GM23248 (cell line): ENCODE data around the gene GDPGP1. TPM values are rescaled to one million over a fixed set of nuclear protein-coding genes. Genes with fewer than 3 reads are reported as not detected.

ENCODE experiments used
- DNase-seq: peaks from one replicate; pipeline ENCODE4 v3.0.0-alpha.2; 2015
- H2AFZ ChIP-seq: fragments of 200-600 bp; sonication (generic); 2 replicates; pipeline ENCODE4 v1.6.1; 2016; ENCODE audit warnings: antibody characterized with exemption
- H3F3A ChIP-seq: fragments of 200-600 bp; sonication (generic); 2 replicates; pipeline ENCODE4 v1.6.1; 2016; ENCODE audit warnings: mild to moderate bottlenecking, antibody characterized with exemption, mixed run types; ENCODE audit not compliant: insufficient read depth
- H3K27ac ChIP-seq: fragments of 200-600 bp; sonication (generic); 2 replicates; pipeline ENCODE4 v1.5.1; 2016; ENCODE audit warnings: mild to moderate bottlenecking
- H3K27me3 ChIP-seq: fragments of 200-600 bp; sonication (generic); replicated peaks from 2 replicates; pipeline ENCODE4 v1.6.1; 2016; ENCODE audit warnings: mild to moderate bottlenecking; ENCODE audit not compliant: insufficient read depth
- H3K36me3 ChIP-seq: fragments of 200-600 bp; sonication (generic); 2 replicates; pipeline ENCODE4 v1.6.1; 2016; ENCODE audit warnings: low read depth, mild to moderate bottlenecking
- H3K4me1 ChIP-seq: fragments of 200-600 bp; sonication (generic); 2 replicates; pipeline ENCODE4 v1.6.1; 2016; ENCODE audit warnings: mild to moderate bottlenecking; ENCODE audit not compliant: insufficient read depth
- H3K4me2 ChIP-seq: fragments of 200-600 bp; sonication (generic); one replicate; pipeline ENCODE4 v1.6.1; 2016; ENCODE audit warnings: mild to moderate bottlenecking; ENCODE audit not compliant: unreplicated experiment
- H3K4me3 ChIP-seq: fragments of 200-600 bp; sonication (generic); 2 replicates; pipeline ENCODE4 v1.5.1; 2016; ENCODE audit warnings: mild to moderate bottlenecking
- H3K79me2 ChIP-seq: fragments of 200-600 bp; sonication (generic); 2 replicates; pipeline ENCODE4 v1.6.1; 2016; ENCODE audit warnings: mild to moderate bottlenecking; ENCODE audit not compliant: insufficient read depth
- H3K9ac ChIP-seq: fragments of 200-600 bp; sonication (generic); 2 replicates; pipeline ENCODE4 v1.6.1; 2016; ENCODE audit warnings: mild to moderate bottlenecking
- H3K9me2 ChIP-seq: fragments of 200-600 bp; sonication (generic); 2 replicates; pipeline ENCODE4 v1.6.1; 2016; ENCODE audit warnings: mixed run types, mild to moderate bottlenecking, moderate library complexity; ENCODE audit not compliant: insufficient read depth
- H3K9me3 ChIP-seq: fragments of 200-600 bp; sonication (generic); one replicate; pipeline ENCODE4 v1.6.1; 2017; ENCODE audit warnings: low read depth
- H4K20me1 ChIP-seq: fragments of 200-600 bp; sonication (generic); 2 replicates; pipeline ENCODE4 v1.6.0; 2016; ENCODE audit not compliant: insufficient read depth
- EZH2 ChIP-seq: fragments of 200-600 bp; sonication (generic); IDR thresholded peaks from 2 replicates; pipeline ENCODE4 v1.6.1; 2018; ENCODE audit warnings: antibody characterized with exemption, mild to moderate bottlenecking; ENCODE audit not compliant: insufficient read depth, poor library complexity, severe bottlenecking
- EZH2phosphoT487 ChIP-seq: fragments of 200-600 bp; sonication (generic); IDR thresholded peaks from 2 replicates; pipeline ENCODE4 v1.6.1; 2018; ENCODE audit warnings: antibody characterized with exemption, moderate library complexity, mild to moderate bottlenecking, low read depth; ENCODE audit not compliant: insufficient read depth
- WGBS, 2 experiments: methylation state at CpG; one replicate each; pipeline ENCODE4 v1.1.6; 2015 to 2017; ENCODE audit warnings: low lambda C conversion rate in 2 of 2, low coverage in 1 of 2; ENCODE audit errors: missing lambda C conversion rate in 2 of 2; 5-methylcytosine and 5-hydroxymethylcytosine counted together
- in situ Hi-C: fragments of 300-500 bp; cut with MboI; formaldehyde crosslinking; loops from 2 replicates; pipeline ENCODE4 v1.15.0; 2020
- polyA plus RNA-seq: library from polyadenylated mRNA; unstranded; fragments of >200 nt; fragmentation: Nextera tagmentation; extraction: Ambion mirVana; gene quantifications from 2 replicates; pipeline ENCODE4 v1.2.1, GENCODE V29; 2016
- small RNA-seq: library from RNA; depleted of rRNA; stranded (forward); fragments of <200 nt; gene quantifications from one replicate; pipeline ENCODE3, GENCODE V24; 2014; ENCODE audit warnings: low read depth, low replicate concordance
- total RNA-seq: library from RNA; depleted of rRNA; stranded (reverse); fragments of >200 nt; shearing (Covaris generic); gene quantifications from 2 replicates; pipeline ENCODE4 v1.2.3, GENCODE V29; 2014; rRNA removed

Gene GDPGP1
- total and polyA plus RNA-seq, 2 experiments from 2014 or later = 1.3 to 9.0 TPM

- Histone ChIP-seq H3K27ac (no peak overlapping the region), H3K9ac (no peak overlapping the region), H3F3A (no peaks in the 10 kb centered on the region), H3K4me1 (no peaks in the 10 kb centered on the region), H3K36me3 (no peaks in the 10 kb centered on the region), H3K27me3 (no peaks in the 10 kb centered on the region), H3K9me2 (no peaks in the 10 kb centered on the region), H3K4me2 (no peak overlapping the region), H4K20me1 (no peaks in the 10 kb centered on the region), H2AFZ (no peak overlapping the region), H3K79me2 (no peaks in the 10 kb centered on the region), H3K9me3 (no peaks in the 10 kb centered on the region), H3K4me3 (no peak overlapping the region)
- WGBS, 2 experiments = 76 to 96% methylated on average over 5 to 6 of the region's 6 CpGs
- no peak for TF ChIP-seq EZH2phosphoT487
- TF ChIP-seq EZH2 = no peak
- in situ Hi-C loops = no loop called here
- DNase-seq = no peak
Measured at GRCh38 chr15:90294159-90294558, 60.1 kb downstream of the GDPGP1 start.

- Histone ChIP-seq H3K27me3 (no peaks in the 10 kb centered on the region), H3K9me3 (no peaks in the 10 kb centered on the region), H3K9ac (no peak overlapping the region), H3K79me2 (no peaks in the 10 kb centered on the region), H3K4me3 (no peak overlapping the region), H3K4me1 (no peaks in the 10 kb centered on the region), H2AFZ (no peak overlapping the region), H3K36me3 (no peaks in the 10 kb centered on the region), H3K4me2 (no peak overlapping the region), H4K20me1 (no peaks in the 10 kb centered on the region), H3F3A (no peaks in the 10 kb centered on the region), H3K27ac (no peak overlapping the region), H3K9me2 (no peaks in the 10 kb centered on the region)
- no peak for TF ChIP-seq EZH2phosphoT487
- no peak for TF ChIP-seq EZH2
- in situ Hi-C loops = no loop called here
- peak; percentile 6 for DNase-seq
- WGBS, 2 experiments = 56 to 59% methylated on average over 7 to 16 of the region's 16 CpGs
Measured at GRCh38 chr15:90294601-90295269, 60.7 kb downstream of the GDPGP1 start.

GRCh38 chr15:90295270-90295648, 61.2 kb downstream of the GDPGP1 start:
- WGBS, 2 experiments = 55 to 67% methylated on average over 8 to 10 of the region's 10 CpGs
- H3K4me3 ChIP-seq = no peak overlapping the region
- H2AFZ ChIP-seq = no peak overlapping the region
- H3K9me3 ChIP-seq = no peaks in the 10 kb centered on the region
- no peak overlapping the region for H3K27ac ChIP-seq
- H3K36me3 ChIP-seq = no peaks in the 10 kb centered on the region
- H3K4me2 ChIP-seq = no peak overlapping the region
- TF ChIP-seq EZH2 (no peak), EZH2phosphoT487 (no peak)
- in situ Hi-C loops = no loop called here
- no peaks in the 10 kb centered on the region for H3K9me2 ChIP-seq
- H3K4me1 ChIP-seq = no peaks in the 10 kb centered on the region
- H3K27me3 ChIP-seq = no peaks in the 10 kb centered on the region
- DNase-seq = no peak
- no peaks in the 10 kb centered on the region for H3K79me2 ChIP-seq
- no peak overlapping the region for H3K9ac ChIP-seq
- H3F3A ChIP-seq = no peaks in the 10 kb centered on the region
- H4K20me1 ChIP-seq = no peaks in the 10 kb centered on the region

Small RNA genes within 50 kb of the gene (small RNA-seq; reads per million reads assigned to genes)
- gene AC091167.3 (not detected), gene RN7SL736P (not detected)

Other genes starting within 250 kb of the GDPGP1 start
- gene ZNF710, start 232.9 kb upstream of the GDPGP1 start, total RNA-seq = 12.0 and 18.2 TPM in 2 replicates
- gene ZNF710, start 232.9 kb upstream of the GDPGP1 start, polyA plus RNA-seq = 2.8 and 2.9 TPM in 2 replicates
- 58.3 and 67.7 TPM in 2 replicates for gene IDH2, start 131.7 kb upstream of the GDPGP1 start, total RNA-seq
- gene IDH2, start 131.7 kb upstream of the GDPGP1 start, polyA plus RNA-seq = 104 and 109 TPM in 2 replicates
- 3.2 and 3.6 TPM in 2 replicates for gene SEMA4B, start 32.9 kb upstream of the GDPGP1 start, total RNA-seq
- 4.5 and 4.7 TPM in 2 replicates for gene SEMA4B, start 32.9 kb upstream of the GDPGP1 start, polyA plus RNA-seq
- gene CIB1, start 268 bp upstream of the GDPGP1 start, total RNA-seq = 30.7 and 45.8 TPM in 2 replicates
- 123 and 129 TPM in 2 replicates for gene CIB1, start 268 bp upstream of the GDPGP1 start, polyA plus RNA-seq
- gene TTLL13, start 15.3 kb downstream of the GDPGP1 start, total RNA-seq = not detected in 2 replicates
- gene TTLL13, start 15.3 kb downstream of the GDPGP1 start, polyA plus RNA-seq = not detected in 2 replicates
- gene NGRN, start 31.5 kb downstream of the GDPGP1 start, total RNA-seq = 98.8 and 122 TPM in 2 replicates
- gene NGRN, start 31.5 kb downstream of the GDPGP1 start, polyA plus RNA-seq = 99.5 and 107 TPM in 2 replicates
- gene ZNF774, start 118.1 kb downstream of the GDPGP1 start, total RNA-seq = 0.22 and 0.51 TPM in 2 replicates
- gene ZNF774, start 118.1 kb downstream of the GDPGP1 start, polyA plus RNA-seq = 0.66 and 1.6 TPM in 2 replicates
- 165 and 185 TPM in 2 replicates for gene IQGAP1, start 154.0 kb downstream of the GDPGP1 start, total RNA-seq
- 97.4 and 101 TPM in 2 replicates for gene IQGAP1, start 154.0 kb downstream of the GDPGP1 start, polyA plus RNA-seq